OCI-LY1 (cell line): ENCODE measurements around the gene JMJD1C.
A peak's percentile ranks its signal among the peaks of the same experiment; 100 is the strongest.

Experiments
- H2AFZ ChIP-seq: fragments of 200-600 bp; sonication (generic), shearing (Covaris generic); 2 replicates; pipeline ENCODE4 v1.6.0; 2014; ENCODE audit warnings: antibody characterized with exemption, mild to moderate bottlenecking, low read length
- H3F3A ChIP-seq: fragments of 200-600 bp; sonication (generic), shearing (Covaris generic); 2 replicates; pipeline ENCODE4 v1.6.0; 2014; ENCODE audit warnings: mild to moderate bottlenecking, antibody characterized with exemption, low read length, moderate library complexity; ENCODE audit not compliant: insufficient read depth
- H3K27ac ChIP-seq: fragments of 200-600 bp; sonication (generic); 2 replicates; pipeline ENCODE4 v1.5.1; 2014; ENCODE audit warnings: low read length, mixed run types, mild to moderate bottlenecking, low read depth; ENCODE audit not compliant: poor library complexity, severe bottlenecking
- H3K27me3 ChIP-seq: fragments of 200-600 bp; sonication (generic); 2 replicates; pipeline ENCODE4 v1.6.0; 2014; ENCODE audit warnings: antibody characterized with exemption, mild to moderate bottlenecking, low read length, moderate library complexity; ENCODE audit not compliant: insufficient read depth
- H3K36me3 ChIP-seq: fragments of 200-600 bp; sonication (generic); 2 replicates; pipeline ENCODE4 v1.6.1; 2014; ENCODE audit warnings: mild to moderate bottlenecking, antibody characterized with exemption, low read length, moderate library complexity, mixed read lengths; ENCODE audit not compliant: insufficient read depth
- H3K4me1 ChIP-seq: fragments of 200-600 bp; sonication (generic); 2 replicates; pipeline ENCODE4 v1.5.1; 2014; ENCODE audit warnings: mild to moderate bottlenecking, low read length, moderate library complexity; ENCODE audit not compliant: insufficient read depth, severe bottlenecking
- H3K4me2 ChIP-seq: fragments of 200-600 bp; sonication (generic), shearing (Covaris generic); 2 replicates; pipeline ENCODE4 v1.6.1; 2014; ENCODE audit warnings: low read length
- H3K4me3 ChIP-seq: fragments of 200-600 bp; sonication (generic); 2 replicates; pipeline ENCODE4 v1.5.1; 2014; ENCODE audit warnings: low read length, low read depth, mild to moderate bottlenecking, mixed read lengths; ENCODE audit not compliant: poor library complexity, severe bottlenecking
- H3K79me2 ChIP-seq: fragments of 200-600 bp; shearing (Covaris generic); 2 replicates; pipeline ENCODE4 v1.6.1; 2016; ENCODE audit warnings: mixed run types, low read length, mixed read lengths; ENCODE audit not compliant: insufficient read depth
- H3K9ac ChIP-seq: fragments of 200-600 bp; sonication (generic), shearing (Covaris generic); 2 replicates; pipeline ENCODE4 v1.6.1; 2014; ENCODE audit warnings: mild to moderate bottlenecking, low read length, mixed read lengths
- H3K9me2 ChIP-seq: fragments of 200-600 bp; sonication (generic), shearing (Covaris generic); 2 replicates; pipeline ENCODE4 v1.6.1; 2014; ENCODE audit warnings: low read depth, mild to moderate bottlenecking, low read length, mixed read lengths
- H3K9me3 ChIP-seq: fragments of 200-600 bp; shearing (Covaris generic); 2 replicates; pipeline ENCODE4 v1.6.1; 2014; ENCODE audit warnings: low read length, mixed read lengths
- H4K20me1 ChIP-seq: fragments of 200-600 bp; sonication (generic), shearing (Covaris generic); 2 replicates; pipeline ENCODE4 v1.6.0; 2016; ENCODE audit warnings: mild to moderate bottlenecking, low read length; ENCODE audit not compliant: insufficient read depth
- CTCF ChIP-seq: fragments of 200-600 bp; sonication (generic), shearing (Covaris generic); IDR thresholded peaks from 2 replicates; pipeline ENCODE4 v1.5.1; 2017; ENCODE audit warnings: mild to moderate bottlenecking, antibody characterized with exemption, low read length, moderate library complexity, mixed read lengths
- EZH2 ChIP-seq: fragments of 200-600 bp; sonication (generic), shearing (Covaris generic); IDR thresholded peaks from 2 replicates; pipeline ENCODE4 v1.8.0; 2017; ENCODE audit warnings: borderline replicate concordance, mixed run types, mild to moderate bottlenecking, antibody characterized with exemption, low read length, moderate library complexity, mixed read lengths

JMJD1C gene

GRCh38 chr10:63137306-63137705, 328.5 kb downstream of the JMJD1C start:
- Histone ChIP-seq H3F3A (no peaks in the 10 kb centered on the region), H3K9ac (no peak overlapping the region), H3K4me1 (peaks cover 27% of the 10 kb centered on the region), H3K9me2 (no peaks in the 10 kb centered on the region), H3K27me3 (no peaks in the 10 kb centered on the region), H3K36me3 (peaks cover 36% of the 10 kb centered on the region), H3K4me3 (no peak overlapping the region), H3K79me2 (peaks cover 75% of the 10 kb centered on the region), H2AFZ (no peak overlapping the region), H3K9me3 (no peaks in the 10 kb centered on the region), H3K27ac (no peak overlapping the region), H3K4me2 (no peak overlapping the region), H4K20me1 (no peaks in the 10 kb centered on the region)
- no peak for TF ChIP-seq EZH2
- no peak for TF ChIP-seq CTCF

- H3K4me1 ChIP-seq, result peaks cover 27% of the 10 kb centered on the region
- no peaks in the 10 kb centered on the region for H3F3A ChIP-seq
- no peaks in the 10 kb centered on the region for H3K27me3 ChIP-seq
- H3K27ac ChIP-seq, result peak overlapping the region; percentile 73
- H4K20me1 ChIP-seq, result no peaks in the 10 kb centered on the region
- no peak overlapping the region for H2AFZ ChIP-seq
- no peak for TF ChIP-seq EZH2
- TF ChIP-seq CTCF, result no peak
- no peaks in the 10 kb centered on the region for H3K9me3 ChIP-seq
- H3K9me2 ChIP-seq, result no peaks in the 10 kb centered on the region
- peaks cover 51% of the 10 kb centered on the region for H3K79me2 ChIP-seq
- peak overlapping the region; percentile 88 for H3K9ac ChIP-seq
- peak overlapping the region; percentile 99 for H3K4me2 ChIP-seq
- H3K4me3 ChIP-seq, result peak overlapping the region; percentile 91
- H3K36me3 ChIP-seq, result peaks cover 23% of the 10 kb centered on the region
These were observed 331.8 kb downstream of the JMJD1C start for GRCh38 chr10:63133821-63134557.

GRCh38 chr10:63133056-63133820, 332.5 kb downstream of the JMJD1C start, which contains the start of gene NRBF2:
Gene NRBF2, plus strand, starts transcription at chr10:63133328. Its CDS starts 143 bp downstream, at chr10:63133471.
- Histone ChIP-seq H3K27me3 (no peaks in the 10 kb centered on the region), H3K4me2 (peak within 1 kb of the TSS; percentile 99), H3K27ac (peak within 1 kb of the TSS; percentile 73), H2AFZ (peak within 1 kb of the TSS; percentile 85; the same call in 1 of the 2 replicates), H3K36me3 (peaks cover 23% of the 10 kb centered on the region), H3K4me3 (peak within 1 kb of the TSS; percentile 91), H3K9me2 (no peaks in the 10 kb centered on the region), H4K20me1 (no peaks in the 10 kb centered on the region), H3K9ac (peak within 1 kb of the TSS; percentile 88), H3K4me1 (peaks cover 27% of the 10 kb centered on the region), H3K9me3 (no peaks in the 10 kb centered on the region), H3F3A (no peaks in the 10 kb centered on the region), H3K79me2 (peaks cover 46% of the 10 kb centered on the region)
- TF ChIP-seq EZH2, result no peak
- peak; percentile 46 for TF ChIP-seq CTCF
